K562 (cell line): ENCODE measurements around the gene FAM117B. TPM values are rescaled to one million over a fixed set of nuclear protein-coding genes. Genes with fewer than 3 reads are reported as not detected.
A peak's percentile ranks its signal among the peaks of the same experiment; 100 is the strongest.

Source experiments
- ATAC-seq: fragments of 200-7000 bp; cut with Tn5 transposase; 3 replicates; pipeline ENCODE4 v1.9.1; 2020; ENCODE audit warnings: moderate library complexity
- BruUV-seq: library from RNA; stranded (reverse); fragments of 400-500 nt; replicated peaks from 2 replicates; lab custom pipeline; 2021; lab: Mats Ljungman, UMichigan
- CTCF ChIA-PET: fragments of 300-600 bp; formaldehyde crosslinking; extraction: SDS; loops from one replicate; lab custom pipeline; 2021; ENCODE audit warnings: low intra/inter-chr PET ratio; lab: Yijun Ruan, JAX
- POLR2A ChIA-PET: fragments of 300-600, 350-650 bp; sonication (Branson Sonifier 250); formaldehyde crosslinking; extraction: SDS; loops from one replicate; lab custom pipeline; 2021; ENCODE audit warnings: antibody characterized with exemption, inconsistent platforms; lab: Yijun Ruan, JAX
- DNase-seq, 4 experiments: peaks; one replicate each; pipeline versions ENCODE4 v3.0.0 to v3.0.0-alpha.2; 2011 to 2018; ENCODE audit warnings: low spot score in 3 of 4, mixed read lengths in 3 of 4; ENCODE audit errors: extremely low read depth in 1 of 4
- FAIRE-seq: peaks from 2 replicates; lab custom pipeline; 2011; peaks lifted over from hg19 to GRCh38; lab: Jason Lieb, UNC
- H2AFZ ChIP-seq: 2 replicates; pipeline ENCODE4 v1.6.0; 2011; ENCODE audit warnings: low read depth, low read length, control low read depth, inconsistent platforms
- H3K27ac ChIP-seq: fragments of 200-600 bp; 3 replicates; pipeline ENCODE4 v1.8.0; 2011; ENCODE audit warnings: low read depth, mild to moderate bottlenecking, control low read depth, inconsistent platforms, low read length, moderate library complexity, mixed read lengths; ENCODE audit errors: extremely low read depth
- H3K27me3 ChIP-seq, 2 experiments: fragments of 300-600 bp in 1 of 2; 2 replicates in 1 of 2; 3 replicates in 1 of 2; pipeline versions ENCODE4 v1.6.0 to v1.8.0; 2011; ENCODE audit warnings: inconsistent platforms in 2 of 2, low read length in 2 of 2, mild to moderate bottlenecking in 1 of 2, mixed read lengths in 1 of 2, moderate library complexity in 1 of 2; ENCODE audit not compliant: control insufficient read depth in 2 of 2, insufficient read depth in 2 of 2
- H3K36me3 ChIP-seq: fragments of 300-600 bp; 3 replicates; pipeline ENCODE4 v1.8.0; 2011; ENCODE audit warnings: mild to moderate bottlenecking, low read length, inconsistent platforms; ENCODE audit not compliant: control insufficient read depth, insufficient read depth
- H3K4me1 ChIP-seq, 2 experiments: fragments of 200-600 bp in 1 of 2; replicated peaks in 1 of 2; 2 replicates in 1 of 2; 3 replicates in 1 of 2; pipeline versions ENCODE4 v1.5.1 to v1.8.0; 2011; ENCODE audit warnings: inconsistent platforms in 2 of 2, low read length in 2 of 2, mild to moderate bottlenecking in 1 of 2, mixed read lengths in 1 of 2, moderate library complexity in 1 of 2; ENCODE audit not compliant: control insufficient read depth in 2 of 2, insufficient read depth in 2 of 2
- H3K4me2 ChIP-seq: 2 replicates; pipeline ENCODE4 v1.6.1; 2011; ENCODE audit warnings: low read length, control low read depth, inconsistent platforms, mixed read lengths; ENCODE audit not compliant: insufficient read depth
- H3K4me3 ChIP-seq: fragments of 200-600 bp; sonication (generic), shearing (Covaris generic); 2 replicates; pipeline ENCODE4 v1.5.1; 2016; ENCODE audit warnings: control low read depth, inconsistent platforms
- H3K79me2 ChIP-seq: fragments of 200-600 bp; 3 replicates; pipeline ENCODE4 v1.8.0; 2011; ENCODE audit warnings: low read length, inconsistent platforms; ENCODE audit not compliant: control insufficient read depth, insufficient read depth
- H3K9ac ChIP-seq, 2 experiments: 2 replicates each; pipeline versions ENCODE4 v1.6.0 to v1.6.1; 2011; ENCODE audit warnings: low read depth in 2 of 2, low read length in 2 of 2, control low read depth in 1 of 2, inconsistent platforms in 1 of 2, mild to moderate bottlenecking in 1 of 2, mixed read lengths in 1 of 2; ENCODE audit not compliant: insufficient read depth in 1 of 2
- H3K9me1 ChIP-seq: one replicate; pipeline ENCODE4 v1.6.0; 2011; ENCODE audit warnings: inconsistent platforms, mild to moderate bottlenecking, low read length, moderate library complexity; ENCODE audit not compliant: control insufficient read depth, insufficient read depth
- H3K9me3 ChIP-seq: replicated peaks from 2 replicates; pipeline ENCODE4 v1.5.1; 2011; ENCODE audit warnings: low read depth, low read length, inconsistent platforms; ENCODE audit not compliant: control insufficient read depth, insufficient read depth
- H4K20me1 ChIP-seq: replicated peaks from 2 replicates; pipeline ENCODE4 v1.6.1; 2011; ENCODE audit warnings: low read length, inconsistent platforms, mixed read lengths; ENCODE audit not compliant: control insufficient read depth, insufficient read depth
- ARNT ChIP-seq, 2 experiments: fragments of 450-650 bp; IDR thresholded peaks; 2 replicates each; pipeline ENCODE4 v1.6.1; 2016; ENCODE audit warnings: mild to moderate bottlenecking in 1 of 2
- FOXJ3 ChIP-seq: sonication (generic); formaldehyde crosslinking; IDR thresholded peaks from 2 replicates; pipeline ENCODE4 v1.4.0; 2020; ENCODE audit warnings: mild to moderate bottlenecking, missing genetic modification reagents
- KDM2B ChIP-seq: fragments of 250-450 bp; sonication (Bioruptor Pico); IDR thresholded peaks from 2 replicates; pipeline ENCODE4 v1.8.0; 2021; ENCODE audit warnings: mild to moderate bottlenecking, moderate library complexity
- KDM5B ChIP-seq: fragments of 200-600 bp; sonication (generic); IDR thresholded peaks from 2 replicates; pipeline ENCODE4 v1.6.1; 2012; ENCODE audit warnings: low read depth, mild to moderate bottlenecking, moderate library complexity, low read length, control low read depth, inconsistent platforms; ENCODE audit not compliant: insufficient replicate concordance
- MAFF ChIP-seq: IDR thresholded peaks from 2 replicates; pipeline ENCODE4 v1.6.1; 2012; ENCODE audit warnings: low read length, improper control_type of control experiment
- RFX5 ChIP-seq: IDR thresholded peaks from 2 replicates; pipeline ENCODE4 v1.6.1; 2011; ENCODE audit warnings: low read depth, mild to moderate bottlenecking, improper control_type of control experiment, low read length
- SAFB ChIP-seq: fragments of 200-400 bp; formaldehyde crosslinking; IDR thresholded peaks from 2 replicates; pipeline ENCODE4 v1.6.1; 2017; ENCODE audit warnings: low read depth, low read length, borderline replicate concordance
- SIN3B ChIP-seq: fragments of 450-650 bp; IDR thresholded peaks from 2 replicates; pipeline ENCODE4 v1.6.1; 2017; ENCODE audit warnings: low read depth, mild to moderate bottlenecking, moderate library complexity
- ZNF165 ChIP-seq: fragments of 250-450 bp; sonication (Bioruptor Pico); IDR thresholded peaks from 2 replicates; pipeline ENCODE4 v1.4.0; 2020; ENCODE audit warnings: borderline replicate concordance
- ZNF174 ChIP-seq: fragments of 250-450 bp; sonication (Bioruptor Pico); IDR thresholded peaks from 2 replicates; pipeline ENCODE4 v1.4.0; 2020; ENCODE audit warnings: mild to moderate bottlenecking
- ZNF184 ChIP-seq: sonication (generic); formaldehyde crosslinking; IDR thresholded peaks from 2 replicates; pipeline ENCODE4 v1.5.0; 2020; ENCODE audit warnings: missing genetic modification reagents
- ZNF316 ChIP-seq: fragments of 450-650 bp; IDR thresholded peaks from 2 replicates; pipeline ENCODE4 v1.6.1; 2016
- ZNF780A ChIP-seq: fragments of 250-450 bp; sonication (Bioruptor Pico); IDR thresholded peaks from 2 replicates; pipeline ENCODE4 v1.5.0; 2021; ENCODE audit warnings: mild to moderate bottlenecking
- WGBS: fragments of 100-300 bp; shearing (Covaris generic); methylation state at CpG from one replicate; pipeline ENCODE4 v1.1.6; 2016; ENCODE audit warnings: low coverage, mixed read lengths; ENCODE audit not compliant: insufficient coverage; ENCODE audit errors: missing lambda C conversion rate; 5-methylcytosine and 5-hydroxymethylcytosine counted together
- in situ Hi-C: fragments of 300-500 bp; cut with MboI; formaldehyde crosslinking; loops from 4 replicates; pipeline ENCODE4 v1.15.0; 2018; ENCODE audit warnings: inconsistent platforms, mixed read lengths
- intact Hi-C: fragments of 100-400 bp; cut with micrococcal nuclease; formaldehyde crosslinking; loops from 2 replicates; pipeline ENCODE4 v1.14.2; 2022
- polyA plus RNA-seq, 8 experiments: library from polyadenylated mRNA; depleted of rRNA in 4 of 8; stranded (reverse) in 5 of 8; unstranded in 3 of 8; fragments of >200 nt; fragmentation: Nextera tagmentation in 2 of 8; fragmentation: Illumina TruSeq in 1 of 8; extraction: Ambion mirVana in 2 of 8; extraction: Trizol in 1 of 8; gene quantifications; 2 replicates each; pipeline versions ENCODE4 v1.2.1 to v1.2.3, GENCODE V29; 2011 to 2014; ENCODE audit warnings: inconsistent platforms in 1 of 8, missing spikeins in 1 of 8
- total RNA-seq, 7 experiments: library from RNA; depleted of rRNA in 6 of 7; stranded (reverse); fragments of >200 nt in 6 of 7; fragmentation: Illumina TruSeq in 2 of 7; extraction: Trizol in 2 of 7; gene quantifications; 2 replicates each; pipeline versions ENCODE4 v1.2.1 to v1.2.3, GENCODE V29; 2011 to 2021; ENCODE audit warnings: low replicate concordance in 1 of 7
- TF ChIP-seq, protein P1 (sequence below): fragments of 450-650 bp; IDR thresholded peaks from 2 replicates; pipeline ENCODE4 v1.7.0; 2016; ENCODE audit warnings: borderline replicate concordance
- TF ChIP-seq, protein P2 (sequence below): sonication (generic); formaldehyde crosslinking; IDR thresholded peaks from 2 replicates; pipeline ENCODE4 v1.9.0; 2022; ENCODE audit warnings: mild to moderate bottlenecking, missing genetic modification reagents

Gene FAM117B
- total and polyA plus RNA-seq, 9 of the 15 experiments (the other 6 are each of a cell fraction or from before 2014, with no cell fraction given): 1.6 to 5.2 (median 2.6) TPM

DNA sequence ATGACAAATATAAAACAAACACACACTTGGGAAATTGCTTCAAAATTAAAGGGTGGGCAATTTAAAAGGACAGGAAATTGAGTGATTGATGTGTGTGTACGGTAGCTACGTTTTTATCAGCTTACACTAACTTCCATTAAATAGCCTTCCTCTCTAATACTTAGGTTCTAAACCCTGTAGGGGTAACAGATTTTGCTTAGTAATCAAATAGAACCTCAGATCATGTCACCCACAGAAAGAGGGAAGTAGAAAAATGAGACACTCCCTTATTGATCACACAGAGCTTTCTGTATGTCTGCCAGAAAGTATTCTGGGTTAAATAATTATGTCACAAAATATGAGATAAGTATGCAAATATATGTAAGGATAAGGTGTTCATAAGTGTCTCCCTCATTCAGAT is 143.4 kb downstream of the FAM117B start:
- H3K27ac ChIP-seq: no peak overlapping the region
- in situ Hi-C loops: no loop called here
- H2AFZ ChIP-seq: no peak overlapping the region
- H3K9me1 ChIP-seq: no peaks in the 10 kb centered on the region
- POLR2A ChIA-PET: no interaction called here
- H3K4me1 ChIP-seq: no peaks in the 10 kb centered on the region
- H3K4me3 ChIP-seq: no peak overlapping the region
- FAIRE-seq: no peak
- H3K9me3 ChIP-seq: no peaks in the 10 kb centered on the region
- H3K36me3 ChIP-seq: no peaks in the 10 kb centered on the region
- intact Hi-C loops: no loop called here
- H3K79me2 ChIP-seq: no peaks in the 10 kb centered on the region
- BruUV-seq: no TSS peak
- TF ChIP-seq, protein P1, sequence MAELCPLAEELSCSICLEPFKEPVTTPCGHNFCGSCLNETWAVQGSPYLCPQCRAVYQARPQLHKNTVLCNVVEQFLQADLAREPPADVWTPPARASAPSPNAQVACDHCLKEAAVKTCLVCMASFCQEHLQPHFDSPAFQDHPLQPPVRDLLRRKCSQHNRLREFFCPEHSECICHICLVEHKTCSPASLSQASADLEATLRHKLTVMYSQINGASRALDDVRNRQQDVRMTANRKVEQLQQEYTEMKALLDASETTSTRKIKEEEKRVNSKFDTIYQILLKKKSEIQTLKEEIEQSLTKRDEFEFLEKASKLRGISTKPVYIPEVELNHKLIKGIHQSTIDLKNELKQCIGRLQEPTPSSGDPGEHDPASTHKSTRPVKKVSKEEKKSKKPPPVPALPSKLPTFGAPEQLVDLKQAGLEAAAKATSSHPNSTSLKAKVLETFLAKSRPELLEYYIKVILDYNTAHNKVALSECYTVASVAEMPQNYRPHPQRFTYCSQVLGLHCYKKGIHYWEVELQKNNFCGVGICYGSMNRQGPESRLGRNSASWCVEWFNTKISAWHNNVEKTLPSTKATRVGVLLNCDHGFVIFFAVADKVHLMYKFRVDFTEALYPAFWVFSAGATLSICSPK: no peak
- TF ChIP-seq MAFF: peak; percentile 16; the same call in 1 of the 2 replicates
- TF ChIP-seq ZNF316: peak; percentile 42; the same call in 1 of the 2 replicates
- TF ChIP-seq FOXJ3 (CRISPR knock-in tag): no peak
- TF ChIP-seq, all 486 proteins: peak for 2
- no peak for ATAC-seq
- CTCF ChIA-PET: no interaction called here
- Histone ChIP-seq H4K20me1 (no peaks in the 10 kb centered on the region), H3K4me2 (no peak overlapping the region), H3K27me3 (no peaks in the 10 kb centered on the region), H3K9ac (no peak overlapping the region)
- 54% methylated on average over 2 of the region's 2 CpGs for WGBS
- no peak for DNase-seq

DNA sequence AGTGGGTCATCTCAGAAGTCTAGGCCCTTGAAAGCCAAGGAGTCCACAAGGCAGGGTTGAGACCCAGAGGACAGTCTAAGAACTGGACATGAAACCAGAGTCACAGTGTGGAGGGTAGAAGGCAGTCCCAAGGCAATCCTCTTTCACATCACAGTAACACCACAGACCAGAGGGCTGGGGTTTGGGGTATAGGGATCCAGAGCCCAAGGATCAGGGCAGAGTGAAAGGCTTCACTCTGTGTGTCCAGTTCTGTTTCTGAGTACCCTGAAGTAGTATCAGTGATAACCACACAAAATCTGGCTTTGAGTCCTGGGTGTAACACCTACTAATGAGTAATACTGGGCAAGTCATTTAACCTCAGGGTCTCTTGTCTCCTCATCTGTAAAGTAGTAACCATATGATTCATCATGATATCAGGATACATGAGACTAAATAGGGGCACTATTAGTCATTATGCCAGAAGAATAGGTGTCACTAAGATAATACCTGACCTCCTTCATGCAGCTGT is 145.8 kb downstream of the FAM117B start:
- Histone ChIP-seq H2AFZ (no peak overlapping the region), H3K36me3 (no peaks in the 10 kb centered on the region), H3K27me3 (no peaks in the 10 kb centered on the region), H3K9me3 (no peaks in the 10 kb centered on the region), H3K4me3 (no peak overlapping the region), H3K9me1 (no peaks in the 10 kb centered on the region), H3K27ac (no peak overlapping the region), H3K9ac (no peak overlapping the region), H3K4me1 (no peaks in the 10 kb centered on the region), H3K79me2 (no peaks in the 10 kb centered on the region), H3K4me2 (no peak overlapping the region), H4K20me1 (no peaks in the 10 kb centered on the region)
- POLR2A ChIA-PET: no interaction called here
- in situ Hi-C loops: no loop called here
- CTCF ChIA-PET: no interaction called here
- intact Hi-C loops: no loop called here
- no TSS peak for BruUV-seq
- DNase-seq (no peak), FAIRE-seq (no peak), ATAC-seq (no peak)
- TF ChIP-seq RFX5: no peak
- no peak for TF ChIP-seq ZNF184
- no peak for TF ChIP-seq KDM2B (CRISPR knock-in tag)
- TF ChIP-seq SAFB: no peak
- TF ChIP-seq SIN3B: no peak
- TF ChIP-seq, protein P2, sequence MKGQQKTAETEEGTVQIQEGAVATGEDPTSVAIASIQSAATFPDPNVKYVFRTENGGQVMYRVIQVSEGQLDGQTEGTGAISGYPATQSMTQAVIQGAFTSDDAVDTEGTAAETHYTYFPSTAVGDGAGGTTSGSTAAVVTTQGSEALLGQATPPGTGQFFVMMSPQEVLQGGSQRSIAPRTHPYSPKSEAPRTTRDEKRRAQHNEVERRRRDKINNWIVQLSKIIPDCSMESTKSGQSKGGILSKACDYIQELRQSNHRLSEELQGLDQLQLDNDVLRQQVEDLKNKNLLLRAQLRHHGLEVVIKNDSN: no peak
- no peak for TF ChIP-seq KDM5B
- TF ChIP-seq ZNF165: no peak
- no peak for TF ChIP-seq ZNF780A
- no peak for TF ChIP-seq ZNF174 (CRISPR knock-in tag)
- no peak for TF ChIP-seq ARNT (IDR thresholded peaks at IDR 0.05)
